ENCODE measurements around the gene HLA-A.

DNA sequence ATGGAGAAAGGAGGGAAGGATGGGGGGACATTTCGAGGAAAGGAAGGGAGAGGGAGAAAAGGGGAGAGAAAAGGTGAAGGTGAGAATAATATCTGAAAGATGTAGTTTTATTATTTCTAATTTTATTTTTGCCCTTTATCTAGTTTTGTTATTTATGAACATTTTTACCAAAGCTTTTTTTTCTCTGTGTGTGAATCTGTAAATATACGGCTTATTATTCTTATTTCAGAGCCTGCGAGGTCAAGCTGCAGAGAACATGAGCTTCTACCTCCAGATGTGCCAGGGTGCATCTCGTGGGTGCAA, 35.0 kb downstream of the HLA-A start:
- TF ChIP-seq POLR2AphosphoS5 (IDR thresholded peaks at IDR 0.05; ENCODE audit: insufficient read depth, low read depth, low read length) (no peak), CTCF (IDR thresholded peaks at IDR 0.05; ENCODE audit: extremely low read depth in 1 of 2, insufficient read depth in 1 of 2, low read depth in 1 of 2, low read length in 2 of 2) (no peak), POLR2A (IDR thresholded peaks at IDR 0.05; ENCODE audit: low read depth, low read length) (no peak), GATA2 (IDR thresholded peaks at IDR 0.05; ENCODE audit: insufficient read depth, insufficient read length, low read depth, low read length) (no peak), EZH2 (IDR thresholded peaks at IDR 0.05; ENCODE audit: borderline replicate concordance, low read depth, low read length, severe bottlenecking) (no peak), FOS (IDR thresholded peaks at IDR 0.05; ENCODE audit: borderline replicate concordance, insufficient read depth, low read length) (no peak)
